Activated CD8-positive, alpha-beta memory T cell treated with anti-CD3 and anti-CD28 coated beads for 48 hours (primary cell): Measurements from ENCODE around the gene PODXL.

ENCODE experiments used
- DNase-seq, 3 experiments: peaks; one replicate each; pipeline ENCODE4 v3.0.0-alpha.2; 2020; ENCODE audit warnings: low read depth in 2 of 3, low spot score in 2 of 3

Gene PODXL

DNA sequence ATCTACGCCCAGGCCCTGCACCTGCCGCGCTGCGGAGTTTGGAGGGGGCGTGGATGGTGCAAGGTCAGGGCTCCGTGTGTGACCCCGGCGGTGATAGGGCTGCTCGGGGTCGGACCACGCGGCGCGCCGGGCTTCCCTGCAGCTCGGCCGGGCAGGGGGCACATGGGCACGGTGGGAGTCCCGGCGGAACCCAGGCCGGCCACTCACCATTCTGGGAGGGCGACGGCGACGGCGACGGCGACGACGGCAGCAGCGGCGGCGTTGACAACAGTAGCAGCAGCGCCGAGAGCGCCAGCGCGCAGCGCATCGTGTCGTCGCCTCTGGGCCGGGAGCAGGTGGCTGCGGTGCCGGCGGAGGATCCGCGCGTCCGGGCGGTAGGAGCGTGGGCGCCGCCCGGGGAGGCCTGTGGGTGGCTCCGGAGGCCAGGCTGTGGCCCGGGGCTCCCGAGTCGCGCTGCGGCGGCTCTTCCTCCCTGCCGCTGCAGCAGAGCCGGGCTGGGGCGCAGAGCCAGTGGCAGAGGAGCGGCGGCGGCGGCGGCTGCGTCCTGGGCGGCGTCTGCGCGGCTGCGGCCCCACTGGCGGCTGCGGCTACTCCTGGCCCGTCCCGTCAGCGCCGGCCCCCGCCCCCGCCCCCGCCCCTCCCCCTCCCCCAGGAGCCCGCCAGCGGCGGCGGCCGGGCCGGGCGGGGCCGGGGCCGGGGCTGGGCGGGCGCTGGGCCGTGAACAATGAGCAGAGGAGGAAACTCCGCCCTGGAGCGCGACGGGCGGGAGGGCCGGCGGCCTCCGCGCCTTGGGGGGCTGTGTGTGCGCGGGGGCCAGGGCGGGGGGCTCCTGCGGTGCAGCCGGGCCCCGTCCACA, at the start of gene PODXL:
Gene PODXL, minus strand, starts transcription at position 576 of the 856 bp plus-strand sequence. Its CDS starts 269 bp downstream, at position 307.
- DNase-seq, result peak in 2 of 3 experiments; percentile 12 to 34

DNA sequence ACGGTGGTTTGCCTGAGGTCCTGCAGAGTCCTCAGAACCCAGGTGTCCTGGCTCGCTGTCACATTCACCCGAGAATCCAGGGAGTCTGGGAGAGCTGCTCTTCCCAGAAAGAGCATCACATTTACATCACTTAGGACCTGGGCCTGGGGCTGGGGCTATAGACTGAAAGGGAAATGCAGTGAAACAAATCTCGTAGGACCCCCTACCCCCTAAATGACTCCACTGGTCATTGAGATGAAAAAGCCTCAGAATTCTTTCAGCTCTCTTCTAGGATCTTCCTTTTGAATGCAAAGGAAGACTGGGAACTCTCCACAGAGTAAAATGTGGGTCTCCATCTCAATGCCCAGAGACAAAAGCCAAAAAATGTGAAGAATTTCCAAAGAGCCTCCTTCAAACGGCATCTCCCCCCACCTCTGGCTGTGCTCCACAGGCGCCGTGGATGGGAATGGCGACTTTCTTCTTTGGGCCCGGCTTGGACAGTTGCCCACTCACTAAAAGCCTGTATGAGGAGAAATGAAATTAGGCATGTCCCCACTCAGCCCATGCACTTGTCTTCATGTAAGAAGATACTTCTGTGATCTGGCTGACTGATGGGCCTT, 49.0 kb upstream of the PODXL start:
- no peak for DNase-seq

DNA sequence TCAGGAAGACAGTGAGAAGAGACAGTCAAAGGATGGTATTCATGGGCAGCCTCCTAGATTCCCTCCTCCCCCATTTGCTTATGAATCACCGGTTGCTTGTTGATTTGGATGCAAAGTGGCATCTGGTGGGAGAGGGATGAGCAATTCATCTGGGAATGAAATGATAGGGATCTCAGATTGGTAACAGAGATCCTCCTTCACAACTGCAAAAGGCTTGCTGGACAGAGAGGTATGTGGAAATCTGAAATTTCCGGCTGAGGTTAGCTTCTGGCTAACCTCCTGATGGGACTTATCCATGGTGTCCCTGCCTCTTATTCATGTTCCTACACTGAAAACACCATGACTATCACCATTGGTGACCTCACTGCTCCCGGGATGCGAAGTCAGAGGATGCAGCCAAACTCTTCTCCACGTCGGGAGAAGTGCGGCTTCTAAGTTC, 48.4 kb upstream of the PODXL start:
- no peak for DNase-seq

DNA sequence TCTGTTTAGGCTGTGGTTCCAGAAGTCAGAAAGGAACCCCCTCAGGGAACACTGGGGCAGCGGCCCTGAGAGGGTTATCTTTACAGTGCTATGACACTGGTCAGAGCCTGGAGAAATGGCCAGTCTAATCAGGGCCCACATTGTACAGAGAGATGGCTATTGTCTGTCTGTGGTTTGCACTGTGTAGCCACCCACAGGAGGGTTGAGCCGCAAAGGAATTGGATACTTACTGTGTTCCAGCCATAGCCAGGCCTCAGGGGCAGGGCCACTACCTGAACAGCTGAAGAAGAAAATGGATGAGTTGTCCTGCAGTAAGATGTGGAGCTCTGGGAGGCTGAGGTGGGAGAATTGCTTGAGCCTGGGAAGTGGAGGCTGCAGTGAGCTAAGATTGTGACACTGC, 47.5 kb upstream of the PODXL start:
- no peak for DNase-seq

DNA sequence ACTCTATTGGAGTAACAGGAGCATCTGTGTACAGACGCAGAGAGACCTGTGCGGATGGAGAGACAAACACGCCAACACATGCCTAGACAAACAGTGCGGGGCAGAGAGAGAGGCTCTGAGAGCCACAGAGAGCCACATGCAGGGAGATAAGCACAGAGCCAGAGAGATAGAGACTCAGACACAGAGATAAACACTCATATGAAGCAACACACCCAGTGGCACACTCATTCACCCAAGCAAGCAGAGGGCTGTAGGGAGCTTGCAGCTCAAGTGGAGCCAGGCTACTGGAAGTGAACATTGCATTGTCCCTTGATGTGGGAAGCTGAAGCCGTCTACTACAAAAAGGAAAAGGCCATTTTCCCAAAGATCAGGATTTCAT, 46.6 kb upstream of the PODXL start:
- no peak for DNase-seq

DNA sequence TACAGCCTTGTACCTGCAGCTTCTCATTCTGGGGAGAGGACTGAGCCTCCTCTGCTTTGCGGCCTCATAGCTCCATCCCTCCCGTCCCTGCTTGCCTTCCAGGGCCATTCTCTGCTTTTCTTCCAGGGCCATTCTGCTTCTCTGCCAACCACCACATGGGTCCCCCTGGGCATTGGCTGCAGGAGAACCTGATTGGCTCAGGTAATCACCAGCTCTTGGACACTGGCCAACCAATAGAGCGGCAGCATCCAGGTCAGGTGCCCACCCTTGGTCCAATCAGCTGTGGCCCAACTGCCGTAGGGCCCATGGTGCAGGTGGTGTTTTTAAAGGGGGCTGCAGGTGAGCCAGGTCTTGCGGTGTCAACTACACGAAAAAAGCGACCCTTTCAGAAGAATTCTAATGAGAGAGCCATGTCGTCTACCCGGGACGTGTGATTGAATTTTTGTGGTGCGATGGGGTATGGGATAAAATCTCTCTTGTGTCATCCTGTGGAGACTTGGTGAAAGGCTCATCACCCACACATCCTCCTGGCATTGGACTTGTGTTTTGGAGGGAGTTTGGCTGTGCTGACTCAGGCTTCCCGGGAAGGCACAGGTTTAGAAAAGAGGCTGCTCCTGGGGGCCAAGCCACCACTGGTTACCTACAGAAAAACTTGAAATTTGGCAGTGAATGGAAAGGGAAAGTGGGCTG, 46.0 kb upstream of the PODXL start:
- DNase-seq, result no peak

DNA sequence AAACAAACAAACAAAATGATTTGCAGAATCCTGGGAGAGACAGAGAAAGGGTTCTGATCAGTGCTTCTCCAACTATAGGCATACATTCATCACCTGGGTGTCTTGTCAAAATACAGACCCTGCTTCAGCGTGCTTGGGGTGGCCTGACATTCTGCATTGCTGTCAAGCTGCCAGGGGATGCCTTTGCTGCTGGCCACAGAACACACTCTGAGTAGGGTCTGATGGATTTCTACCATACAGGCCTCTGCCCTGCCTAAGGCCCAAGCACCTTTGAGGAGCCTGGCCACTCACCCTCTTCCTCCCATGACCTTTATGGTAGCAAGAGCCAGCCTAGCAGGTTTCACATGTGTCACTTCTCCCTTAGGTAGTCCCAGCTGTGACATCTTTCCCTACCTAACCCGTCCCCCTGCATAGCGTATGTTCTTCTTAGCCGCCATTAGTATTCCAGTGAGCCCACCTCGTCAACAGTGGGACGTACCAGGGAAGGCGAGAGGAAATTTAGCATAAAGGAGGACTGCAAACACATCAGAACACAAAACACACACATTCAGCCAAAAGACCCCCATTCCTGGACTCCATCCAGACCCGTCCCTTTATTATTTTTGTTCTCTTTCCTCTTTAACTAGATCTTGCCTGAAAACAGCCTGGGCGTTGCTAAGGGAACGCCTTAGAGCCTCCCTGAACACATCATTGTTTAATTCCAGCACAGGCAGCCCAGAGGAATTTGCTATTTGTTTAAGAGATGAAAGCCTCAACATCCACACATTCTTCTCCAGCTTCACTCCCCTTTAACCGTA, 43.9 kb upstream of the PODXL start:
- no peak for DNase-seq

DNA sequence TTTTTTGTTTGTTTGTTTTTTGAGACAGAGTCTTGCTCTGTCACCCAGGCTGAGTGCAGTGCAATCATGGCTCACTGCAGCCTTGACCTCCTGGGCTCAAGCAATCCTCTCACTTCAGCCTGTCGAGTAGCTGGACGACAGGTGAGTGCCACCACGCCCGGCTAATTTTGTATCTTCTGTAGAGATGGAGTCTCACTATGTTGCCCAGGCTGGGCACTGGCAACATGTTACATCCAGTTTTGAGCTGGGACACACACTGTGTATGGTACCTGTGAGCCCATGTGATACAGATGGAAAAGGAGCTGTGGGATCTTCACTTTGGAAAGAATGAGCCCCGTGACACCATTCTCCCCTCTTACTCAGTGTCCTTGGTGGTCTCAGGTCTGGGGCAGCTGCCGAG, 40.4 kb upstream of the PODXL start:
- DNase-seq, result no peak

DNA sequence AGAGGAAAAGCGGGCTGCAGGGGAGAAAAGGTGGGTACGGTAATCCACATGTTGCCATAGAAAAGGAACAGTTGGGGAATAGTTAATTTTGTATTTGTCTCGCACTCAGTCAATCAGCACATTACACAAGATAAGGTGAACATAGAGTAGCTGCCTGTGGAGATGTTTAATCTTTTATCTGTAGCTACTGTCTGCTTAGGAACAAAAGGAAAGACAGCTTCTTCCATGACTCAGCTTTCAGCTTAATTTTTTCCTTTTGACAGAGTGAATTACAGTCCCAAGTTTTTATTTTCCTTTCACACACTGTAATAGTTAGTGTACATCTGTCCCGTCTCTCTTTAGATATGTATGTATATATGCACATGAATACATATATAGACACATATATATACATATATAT, 39.3 kb upstream of the PODXL start:
- no peak for DNase-seq

DNA sequence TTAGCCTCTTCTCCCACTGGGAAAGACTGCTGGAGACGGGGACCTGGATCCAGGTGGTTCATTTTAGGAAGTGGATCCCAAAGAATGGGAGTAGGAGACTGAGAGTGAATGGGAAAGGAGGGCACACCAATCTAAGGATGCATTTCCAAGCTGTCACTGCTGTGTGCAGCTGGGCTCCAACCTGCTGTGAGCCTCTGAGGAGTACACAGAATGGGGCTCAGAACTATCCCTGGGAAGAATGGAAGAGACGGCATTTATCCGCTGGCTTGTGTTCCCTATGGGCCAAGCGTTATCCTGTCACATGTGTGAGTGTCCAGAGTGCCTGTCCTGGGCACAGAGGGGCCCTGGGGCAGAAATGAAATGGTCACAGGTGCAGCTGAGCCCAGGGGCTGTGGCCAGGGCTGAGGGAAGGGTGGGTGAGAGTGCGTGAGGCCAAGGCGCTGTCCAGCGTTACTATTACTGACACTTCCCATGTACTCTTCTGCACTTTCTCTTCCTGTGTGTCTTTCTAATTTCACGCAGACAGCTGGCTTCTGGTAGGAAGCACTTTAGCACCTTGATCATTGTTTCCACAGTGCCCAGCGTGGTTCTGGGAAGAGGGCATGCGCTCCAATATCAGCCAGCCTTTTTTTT, 35.4 kb upstream of the PODXL start:
- DNase-seq, result no peak

DNA sequence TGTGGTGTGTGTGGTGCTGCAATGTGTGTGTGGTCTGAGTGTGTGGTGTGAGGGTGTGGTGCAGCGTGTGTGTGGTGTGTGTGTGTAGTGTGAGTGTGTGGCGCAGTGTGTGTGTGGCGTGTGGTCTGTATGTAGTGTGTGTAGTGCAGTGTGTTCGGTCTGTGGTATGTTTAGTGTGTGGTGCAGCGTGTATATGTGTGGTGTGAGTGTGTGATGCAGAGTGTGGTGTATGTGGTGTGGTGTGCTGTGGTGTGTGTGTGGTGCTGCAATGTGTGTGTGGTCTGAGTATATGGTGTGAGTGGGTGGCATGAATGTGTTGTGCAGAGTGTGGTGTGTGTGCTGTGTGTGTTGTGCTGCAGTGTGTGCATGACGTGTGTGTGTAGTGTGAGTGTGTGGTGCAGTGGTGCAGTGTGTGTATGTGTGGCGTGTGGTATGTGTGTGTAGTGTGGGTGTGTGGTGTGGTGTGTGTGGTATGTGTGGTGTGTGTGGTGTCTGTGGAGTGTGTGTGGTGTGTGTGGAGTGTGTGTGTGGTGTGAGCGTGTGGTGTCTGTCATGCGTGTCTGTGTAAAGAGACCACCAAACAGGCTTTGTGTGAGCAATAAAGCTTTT, 31.0 kb upstream of the PODXL start:
- DNase-seq, result no peak

DNA sequence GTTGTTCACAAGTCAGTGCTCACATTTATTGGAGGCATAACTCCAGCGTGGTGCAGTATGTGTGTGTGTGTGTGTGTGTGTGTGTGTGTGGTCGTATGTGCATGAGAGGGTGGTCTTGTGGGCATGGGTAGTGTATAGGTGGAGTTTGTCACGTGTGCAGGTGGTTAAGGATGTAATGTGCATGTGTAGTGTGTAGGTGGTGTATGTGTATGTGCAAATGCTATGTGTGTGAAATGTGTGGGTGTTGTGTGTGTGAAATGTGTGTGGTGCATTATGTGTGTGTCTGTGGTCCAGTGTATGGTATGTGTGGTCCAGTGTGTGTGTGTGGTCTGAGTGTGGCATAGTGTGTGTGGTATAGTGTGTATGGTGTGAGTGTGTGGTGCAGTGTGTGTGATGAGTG, 30.3 kb upstream of the PODXL start:
- no peak for DNase-seq

DNA sequence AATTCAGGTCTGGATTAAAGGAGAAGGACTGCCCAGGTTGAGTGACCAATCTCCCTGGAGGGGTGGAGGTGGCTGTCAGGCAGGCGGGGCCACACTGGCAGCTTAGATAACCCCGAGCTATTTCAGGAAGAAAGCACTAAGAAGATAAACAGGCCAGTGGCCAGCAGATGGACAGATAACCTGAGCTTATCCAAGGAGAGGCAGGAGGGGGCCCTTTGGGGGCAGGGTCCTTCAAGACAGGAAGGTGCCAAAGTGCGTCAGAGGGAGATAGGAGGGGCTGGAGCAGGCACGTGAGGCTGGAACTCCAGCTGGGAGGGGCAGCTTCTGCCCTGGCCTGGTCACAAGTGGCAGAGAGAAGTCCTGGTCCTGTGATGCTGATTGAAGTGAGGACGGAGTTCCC, 29.8 kb upstream of the PODXL start:
- DNase-seq, result no peak

DNA sequence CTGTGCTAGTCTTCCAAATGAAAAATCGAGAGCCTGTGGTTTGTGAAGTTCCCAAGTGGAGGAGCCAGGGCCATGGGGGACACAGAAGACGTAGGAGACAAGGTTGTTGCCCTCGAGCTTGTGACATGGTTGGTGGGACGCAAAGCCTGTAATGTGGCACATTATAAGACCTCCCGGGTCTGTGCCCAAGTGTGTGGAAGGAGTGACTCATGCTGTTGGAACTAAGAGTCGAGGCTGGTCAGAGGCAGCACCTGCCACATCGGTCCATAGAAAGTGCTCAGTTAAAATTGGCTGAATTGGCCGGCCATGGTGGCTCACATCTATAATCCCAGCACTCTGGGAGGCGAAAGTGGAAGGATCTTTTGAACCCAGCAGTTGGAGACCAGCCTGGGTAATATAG, 27.0 kb upstream of the PODXL start:
- DNase-seq, result no peak

DNA sequence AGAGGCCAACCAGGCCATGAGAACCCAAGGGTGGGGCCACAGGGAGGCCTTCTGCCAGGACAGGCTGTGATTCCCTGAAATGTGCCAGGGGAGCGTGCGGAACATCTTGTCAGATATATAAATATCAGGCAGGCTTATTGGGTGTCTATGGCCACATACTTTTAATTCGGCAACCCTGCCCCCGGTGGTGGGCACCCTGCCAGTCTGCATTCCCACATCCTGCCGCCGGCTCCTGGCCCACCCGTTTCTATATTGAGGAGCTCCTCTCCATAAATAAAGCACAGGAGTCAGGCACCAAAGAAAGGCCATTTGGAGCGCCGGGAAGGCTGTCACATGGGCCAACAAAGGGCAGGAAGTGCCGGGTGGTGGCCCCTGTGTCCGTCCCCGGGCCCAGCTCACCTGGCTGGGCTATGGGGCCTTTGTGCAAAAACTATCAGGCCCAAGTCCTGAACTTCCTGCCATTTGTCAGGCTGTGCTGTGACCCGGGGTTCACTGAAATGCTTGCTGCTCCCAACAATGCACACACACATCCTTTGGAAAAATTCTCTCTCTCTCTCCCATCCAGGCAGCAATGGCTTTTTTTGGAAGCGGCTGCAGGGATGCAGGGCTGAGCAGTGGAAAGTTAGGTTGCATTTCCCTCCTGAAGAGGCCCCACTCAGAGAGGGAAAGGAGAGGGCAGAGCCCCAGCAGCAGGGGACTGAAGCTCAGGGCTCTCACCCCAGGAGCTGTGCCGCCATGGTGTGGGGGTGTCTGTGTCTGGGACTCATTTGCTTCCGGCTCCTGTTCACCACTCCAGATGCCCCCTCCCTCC, 25.0 kb upstream of the PODXL start:
- DNase-seq, result no peak

DNA sequence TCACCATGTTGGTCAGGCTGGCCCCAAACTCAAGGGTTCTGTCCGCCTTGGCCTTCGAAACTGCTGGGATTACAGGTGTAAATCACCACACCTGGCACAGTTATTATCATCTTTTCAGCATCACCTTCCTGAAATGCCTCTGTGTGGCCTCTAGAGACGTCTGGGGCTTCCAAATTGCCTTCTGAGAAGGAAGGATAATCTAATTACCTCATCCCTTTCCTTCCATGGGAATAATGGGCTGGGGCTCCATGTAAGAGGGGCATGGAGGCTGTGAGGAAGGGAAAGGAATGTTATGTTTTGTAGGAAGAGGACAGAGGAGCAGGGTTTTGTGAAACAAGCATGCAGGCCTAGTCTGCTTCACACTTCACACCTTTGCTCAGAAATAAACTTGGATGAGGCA, 22.2 kb upstream of the PODXL start:
- DNase-seq, result no peak

DNA sequence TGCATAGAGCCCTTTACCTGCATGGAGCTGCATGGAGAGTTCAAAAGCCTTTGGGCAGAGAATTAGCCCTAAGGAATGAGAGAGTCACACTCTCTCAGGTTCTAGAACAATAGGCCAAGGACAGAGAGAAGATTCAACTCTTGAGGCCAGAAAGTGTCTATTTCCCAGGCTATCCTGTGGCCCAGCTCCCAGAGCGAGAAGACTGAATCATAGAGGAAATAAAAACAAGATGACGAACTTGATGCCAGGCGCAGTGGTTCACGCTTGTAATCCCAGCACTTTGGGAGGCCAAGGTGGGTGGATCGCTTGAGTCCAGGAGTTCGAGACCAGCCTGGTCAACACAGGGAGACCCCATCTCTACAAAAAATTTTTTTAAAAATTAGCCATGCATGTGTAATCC, 18.3 kb upstream of the PODXL start:
- no peak for DNase-seq

DNA sequence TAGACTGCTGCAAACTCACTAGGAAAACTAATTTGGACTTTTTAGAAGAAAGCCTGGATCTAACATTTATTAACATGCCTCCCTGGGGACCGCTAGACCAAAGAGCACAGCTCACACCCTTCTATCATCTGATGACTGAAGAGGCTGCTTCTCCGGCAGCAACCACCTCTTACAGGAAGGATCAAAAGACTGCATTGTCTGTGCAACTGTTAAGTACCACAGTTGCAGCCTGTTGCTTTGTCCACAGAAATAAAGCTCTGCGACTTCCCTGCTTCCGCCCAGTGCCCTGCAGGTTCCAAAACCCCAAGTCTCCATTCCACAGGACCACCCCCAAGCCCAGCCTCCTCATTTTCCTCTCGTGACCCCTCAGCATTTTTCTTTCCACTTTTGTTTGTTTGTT, 14.0 kb upstream of the PODXL start:
- no peak for DNase-seq

DNA sequence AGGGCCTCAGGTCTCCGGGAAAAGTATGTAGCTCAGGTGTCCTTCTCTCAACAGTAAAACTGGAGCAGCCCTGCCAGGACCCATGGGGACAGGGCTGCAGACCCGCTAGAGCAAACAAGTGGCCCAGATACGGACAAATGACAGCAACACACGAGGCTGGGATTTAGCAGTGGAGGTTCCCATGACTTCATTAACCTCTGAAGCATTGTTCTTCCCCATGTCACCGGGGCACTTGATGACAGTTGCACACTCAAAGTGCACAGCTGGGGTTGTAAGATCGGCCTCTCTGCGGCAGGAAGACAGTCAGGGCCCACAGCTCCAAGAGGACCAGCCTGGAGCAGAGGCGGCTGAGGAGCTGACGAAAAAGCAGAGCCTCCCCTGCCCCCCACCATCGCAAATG, 12.5 kb upstream of the PODXL start:
- no peak for DNase-seq

DNA sequence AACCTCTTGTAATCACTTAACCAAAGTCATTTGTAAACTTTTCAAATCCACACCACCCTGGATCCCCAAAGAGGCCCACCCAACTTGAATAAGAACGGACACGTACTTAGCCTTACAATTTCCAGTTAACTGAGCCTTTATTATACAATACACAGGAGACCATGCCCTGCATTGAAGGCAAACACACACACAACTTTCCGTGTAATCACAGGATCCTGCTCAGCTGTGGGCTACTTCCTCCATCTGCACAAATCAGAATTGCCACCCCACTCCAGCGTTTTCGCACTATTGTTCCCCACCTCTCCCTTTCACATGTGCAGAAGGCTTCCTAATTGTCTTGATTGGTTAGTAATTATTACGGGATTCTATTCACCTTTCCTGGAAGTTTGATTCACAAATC, 12.1 kb upstream of the PODXL start:
- no peak for DNase-seq
